HepG2 (cell line): Measurements from ENCODE around the gene ZCCHC7. TPM values are rescaled to one million over a fixed set of nuclear protein-coding genes. Genes with fewer than 3 reads are reported as not detected.

Experiments
- ATAC-seq: fragments of 200-7000 bp; cut with Tn5 transposase; 3 replicates; pipeline ENCODE4 v1.9.1; 2020; ENCODE audit warnings: mild to moderate bottlenecking, moderate library complexity
- BruUV-seq: library from RNA; stranded (reverse); fragments of 400-500 nt; replicated peaks from 2 replicates; lab custom pipeline; 2021; lab: Mats Ljungman, UMichigan
- CTCF ChIA-PET: fragments of 300-600 bp; formaldehyde crosslinking; extraction: SDS; loops from one replicate; lab custom pipeline; 2021; ENCODE audit warnings: low total read pairs, inconsistent platforms, low intra/inter-chr PET ratio; lab: Yijun Ruan, JAX
- POLR2A ChIA-PET: fragments of 350-600 bp; sonication (Branson Sonifier 250); formaldehyde crosslinking; loops from one replicate; lab custom pipeline; 2020; ENCODE audit warnings: antibody characterized with exemption, inconsistent platforms; lab: Yijun Ruan, JAX
- DNase-seq: peaks from one replicate; pipeline ENCODE4 v3.0.0-alpha.2; 2015; ENCODE audit warnings: low spot score
- FAIRE-seq: peaks from 3 replicates; lab custom pipeline; 2011; peaks lifted over from hg19 to GRCh38; lab: Jason Lieb, UNC
- H2AFZ ChIP-seq: one replicate; pipeline ENCODE4 v1.6.1; 2011; ENCODE audit warnings: low read length, inconsistent platforms
- H3K27ac ChIP-seq: fragments of 300-600 bp; 3 replicates; pipeline ENCODE4 v1.8.0; 2011; ENCODE audit warnings: mixed run types, mild to moderate bottlenecking, mixed read lengths, low read length, inconsistent platforms; ENCODE audit not compliant: insufficient read depth; ENCODE audit errors: extremely low read length
- H3K27me3 ChIP-seq, 2 experiments: fragments of 200-600 bp in 1 of 2; 2 replicates in 1 of 2; 3 replicates in 1 of 2; pipeline versions ENCODE4 v1.6.0 to v1.8.0; 2011; ENCODE audit warnings: low read length in 2 of 2, mild to moderate bottlenecking in 2 of 2, moderate library complexity in 2 of 2, inconsistent platforms in 1 of 2; ENCODE audit not compliant: insufficient read depth in 2 of 2, control insufficient read depth in 1 of 2
- H3K36me3 ChIP-seq, 2 experiments: fragments of 200-600 bp in 1 of 2; replicated peaks in 1 of 2; 2 replicates in 1 of 2; 3 replicates in 1 of 2; pipeline versions ENCODE4 v1.5.1 to v1.8.0; 2011; ENCODE audit warnings: low read length in 2 of 2, inconsistent platforms in 1 of 2; ENCODE audit not compliant: insufficient read depth in 2 of 2, control insufficient read depth in 1 of 2
- H3K4me1 ChIP-seq: 2 replicates; pipeline ENCODE4 v1.5.1; 2012; ENCODE audit warnings: low read length, inconsistent platforms; ENCODE audit not compliant: insufficient read depth
- H3K4me2 ChIP-seq: 2 replicates; pipeline ENCODE4 v1.6.0; 2011; ENCODE audit warnings: low read depth, low read length, inconsistent platforms
- H3K4me3 ChIP-seq, 3 experiments: fragments of 200-600 bp in 1 of 3; sonication (generic), shearing (Covaris generic) in 1 of 3; replicated peaks in 1 of 3; 2 replicates each; pipeline ENCODE4 v1.5.1; 2011 to 2016; ENCODE audit warnings: low read length in 3 of 3, inconsistent platforms in 2 of 3, low read depth in 2 of 3, mild to moderate bottlenecking in 2 of 3, control low read depth in 1 of 3, mixed read lengths in 1 of 3; ENCODE audit not compliant: insufficient read depth in 1 of 3
- H3K79me2 ChIP-seq: one replicate; pipeline ENCODE4 v1.6.1; 2011; ENCODE audit warnings: low read length, inconsistent platforms; ENCODE audit not compliant: insufficient read depth
- H3K9ac ChIP-seq: 2 replicates; pipeline ENCODE4 v1.6.0; 2011; ENCODE audit warnings: mild to moderate bottlenecking, low read depth, low read length, inconsistent platforms; ENCODE audit not compliant: insufficient read depth
- H3K9me3 ChIP-seq: 2 replicates; pipeline ENCODE4 v1.5.1; 2012; ENCODE audit warnings: mild to moderate bottlenecking, low read length
- H4K20me1 ChIP-seq: 2 replicates; pipeline ENCODE4 v1.6.0; 2011; ENCODE audit warnings: inconsistent platforms, mild to moderate bottlenecking, low read length, moderate library complexity; ENCODE audit not compliant: insufficient read depth
- ERF ChIP-seq: IDR thresholded peaks from 2 replicates; pipeline ENCODE4 v1.6.1; 2018; ENCODE audit warnings: missing biosample characterization, missing genetic modification reagents
- FIP1L1 ChIP-seq: fragments of 200-400 bp; formaldehyde crosslinking; IDR thresholded peaks from 2 replicates; pipeline ENCODE4 v1.6.1; 2018; ENCODE audit warnings: low read depth, mild to moderate bottlenecking, low read length, moderate library complexity, borderline replicate concordance; ENCODE audit not compliant: insufficient read depth
- NFE2L2 ChIP-seq: fragments of 150-350 bp; IDR thresholded peaks from 2 replicates; pipeline ENCODE4 v1.6.1; 2014; ENCODE audit warnings: low read length
- SNAPC2 ChIP-seq: sonication (generic); formaldehyde crosslinking; IDR thresholded peaks from 2 replicates; pipeline ENCODE4 v1.8.1; 2022; ENCODE audit warnings: mild to moderate bottlenecking, missing genetic modification reagents
- SSRP1 ChIP-seq: IDR thresholded peaks from 2 replicates; pipeline ENCODE4 v1.6.1; 2016; ENCODE audit warnings: control low read depth
- XRCC5 ChIP-seq: fragments of 200-400 bp; formaldehyde crosslinking; optimal IDR thresholded peaks from 2 replicates; pipeline ENCODE3; 2017; ENCODE audit warnings: mild to moderate bottlenecking, low read length
- ZEB1 ChIP-seq: IDR thresholded peaks from 2 replicates; pipeline ENCODE4 v1.6.1; 2012; ENCODE audit warnings: mild to moderate bottlenecking, low read depth, inconsistent platforms; ENCODE audit not compliant: insufficient replicate concordance
- ZNF451 ChIP-seq: sonication (generic); formaldehyde crosslinking; IDR thresholded peaks from 2 replicates; pipeline ENCODE4 v1.5.0; 2020; ENCODE audit warnings: mild to moderate bottlenecking, missing genetic modification reagents
- ZNF777 ChIP-seq: sonication (generic); formaldehyde crosslinking; IDR thresholded peaks from 2 replicates; pipeline ENCODE4 v1.4.0; 2020; ENCODE audit warnings: missing genetic modification reagents
- WGBS: methylation state at CpG from one replicate; pipeline ENCODE4 v1.1.6; 2017; ENCODE audit warnings: low lambda C conversion rate; 5-methylcytosine and 5-hydroxymethylcytosine counted together
- in situ Hi-C: cut with HindIII; loops from 2 replicates; pipeline ENCODE4 v1.10.0; 2017; ENCODE audit warnings: low pct_unique_long_range_greater_than_20kb; ENCODE audit not compliant: extremely low pct_ligation_motif_present
- intact Hi-C: fragments of 100-400 bp; cut with micrococcal nuclease; formaldehyde crosslinking; loops from one replicate; pipeline ENCODE4 v1.10.0; 2022; ENCODE audit not compliant: unreplicated experiment
- polyA plus RNA-seq, 8 experiments: library from polyadenylated mRNA; depleted of rRNA in 3 of 8; stranded (reverse) in 7 of 8; unstranded in 1 of 8; fragments of >200 nt; fragmentation: Illumina TruSeq in 4 of 8; extraction: Trizol in 4 of 8; gene quantifications; 2 replicates each; pipeline versions ENCODE4 v1.2.1 to v1.2.3, GENCODE V29; 2011 to 2016; ENCODE audit warnings: low read depth in 4 of 8, missing spikeins in 1 of 8, mixed read lengths in 1 of 8; ENCODE audit not compliant: insufficient read depth in 1 of 8
- total RNA-seq, 5 experiments: library from RNA; depleted of rRNA; stranded (reverse); fragments of >200 nt; fragmentation: Illumina TruSeq; extraction: Trizol; gene quantifications; 2 replicates each; pipeline ENCODE4 v1.2.3, GENCODE V29; 2016; ENCODE audit warnings: low read depth in 1 of 5
- TF ChIP-seq, protein P1 (sequence below): sonication (generic); formaldehyde crosslinking; IDR thresholded peaks from 2 replicates; pipeline ENCODE4 v1.8.1; 2023; ENCODE audit warnings: mild to moderate bottlenecking, missing genetic modification reagents, borderline replicate concordance
- TF ChIP-seq, protein P2 (sequence below): sonication (generic); formaldehyde crosslinking; IDR thresholded peaks from 2 replicates; pipeline ENCODE4 v1.5.0; 2020; ENCODE audit warnings: missing genetic modification reagents
- TF ChIP-seq, protein P3 (sequence below): sonication (generic); formaldehyde crosslinking; IDR thresholded peaks from 2 replicates; pipeline ENCODE4 v1.4.0; 2020; ENCODE audit warnings: mild to moderate bottlenecking, missing genetic modification reagents
- TF ChIP-seq, protein P4 (sequence below): sonication (generic); formaldehyde crosslinking; IDR thresholded peaks from 2 replicates; pipeline ENCODE4 v1.5.1; 2020; ENCODE audit warnings: missing genetic modification reagents, mild to moderate bottlenecking, borderline replicate concordance

Gene ZCCHC7
- total and polyA plus RNA-seq, 2 of the 13 experiments (the other 11 are each of a cell fraction or from before 2014, with no cell fraction given): 13.6 to 19.3 TPM

DNA sequence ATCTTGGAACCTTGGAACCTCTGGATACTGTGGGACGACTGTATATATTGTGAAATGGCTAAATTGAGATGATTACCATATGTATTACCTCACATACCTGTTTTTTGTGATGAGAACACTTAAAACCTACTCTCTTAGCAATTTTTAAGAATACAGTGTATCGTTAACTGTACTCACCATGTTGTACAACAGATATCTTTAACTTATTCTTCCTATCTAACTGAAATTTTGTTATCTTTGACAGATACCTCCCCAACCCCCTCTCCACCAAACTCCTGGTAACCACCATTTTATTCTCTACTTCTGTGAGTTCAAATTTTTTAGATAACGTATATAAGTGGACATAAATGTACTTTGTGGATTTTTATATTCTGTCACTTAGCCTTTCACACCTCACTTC lies 126.5 kb downstream of the ZCCHC7 start:
- Histone ChIP-seq H2AFZ (no peak overlapping the region), H3K79me2 (peaks cover 3% of the 10 kb centered on the region), H3K9ac (no peak overlapping the region), H3K4me1 (peaks cover 7% of the 10 kb centered on the region), H4K20me1 (no peaks in the 10 kb centered on the region), H3K36me3 (no peaks in the 10 kb centered on the region), H3K9me3 (no peaks in the 10 kb centered on the region), H3K27ac (no peak overlapping the region), H3K4me3 (no peak overlapping the region), H3K4me2 (no peak overlapping the region), H3K27me3 (no peaks in the 10 kb centered on the region)
- CTCF ChIA-PET: no interaction called here
- BruUV-seq: no TSS peak
- intact Hi-C loops (no loop called here), in situ Hi-C loops (no loop called here)
- no peak for ATAC-seq
- FAIRE-seq: no peak
- POLR2A ChIA-PET: no interaction called here
- WGBS: 94% methylated on average over 3 of the region's 3 CpGs
- TF ChIP-seq FIP1L1 (no peak), ZNF777 (CRISPR knock-in tag) (no peak), XRCC5 (no peak), ZEB1 (no peak), SNAPC2 (no peak), NFE2L2 (no peak), SSRP1 (no peak), ERF (CRISPR knock-in tag) (no peak), ZNF451 (CRISPR knock-in tag) (no peak)
- TF ChIP-seq, protein P1, sequence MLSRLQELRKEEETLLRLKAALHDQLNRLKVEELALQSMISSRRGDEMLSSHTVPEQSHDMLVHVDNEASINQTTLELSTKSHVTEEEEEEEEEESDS (CRISPR knock-in tag): no peak
- TF ChIP-seq, protein P2, sequence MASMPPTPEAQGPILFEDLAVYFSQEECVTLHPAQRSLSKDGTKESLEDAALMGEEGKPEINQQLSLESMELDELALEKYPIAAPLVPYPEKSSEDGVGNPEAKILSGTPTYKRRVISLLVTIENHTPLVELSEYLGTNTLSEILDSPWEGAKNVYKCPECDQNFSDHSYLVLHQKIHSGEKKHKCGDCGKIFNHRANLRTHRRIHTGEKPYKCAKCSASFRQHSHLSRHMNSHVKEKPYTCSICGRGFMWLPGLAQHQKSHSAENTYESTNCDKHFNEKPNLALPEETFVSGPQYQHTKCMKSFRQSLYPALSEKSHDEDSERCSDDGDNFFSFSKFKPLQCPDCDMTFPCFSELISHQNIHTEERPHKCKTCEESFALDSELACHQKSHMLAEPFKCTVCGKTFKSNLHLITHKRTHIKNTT (CRISPR knock-in tag): no peak
- TF ChIP-seq, protein P3, sequence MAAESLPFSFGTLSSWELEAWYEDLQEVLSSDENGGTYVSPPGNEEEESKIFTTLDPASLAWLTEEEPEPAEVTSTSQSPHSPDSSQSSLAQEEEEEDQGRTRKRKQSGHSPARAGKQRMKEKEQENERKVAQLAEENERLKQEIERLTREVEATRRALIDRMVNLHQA: no peak
- TF ChIP-seq, protein P4, sequence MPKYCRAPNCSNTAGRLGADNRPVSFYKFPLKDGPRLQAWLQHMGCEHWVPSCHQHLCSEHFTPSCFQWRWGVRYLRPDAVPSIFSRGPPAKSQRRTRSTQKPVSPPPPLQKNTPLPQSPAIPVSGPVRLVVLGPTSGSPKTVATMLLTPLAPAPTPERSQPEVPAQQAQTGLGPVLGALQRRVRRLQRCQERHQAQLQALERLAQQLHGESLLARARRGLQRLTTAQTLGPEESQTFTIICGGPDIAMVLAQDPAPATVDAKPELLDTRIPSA (CRISPR knock-in tag): no peak
- DNase-seq: no peak
